Mesothelial cell of epicardium (in vitro differentiated cells): ENCODE data around the gene XRN2. TPM values are rescaled to one million over a fixed set of nuclear protein-coding genes. Genes with fewer than 3 reads are reported as not detected.

Experiments used
- DNase-seq, 2 experiments: peaks; one replicate each; pipeline ENCODE4 v3.0.0; 2021; ENCODE audit warnings: low spot score in 2 of 2; ENCODE audit not compliant: unreplicated experiment in 2 of 2
- H3K27ac Mint-ChIP-seq: 2 replicates; pipeline ENCODE4 v1.8.0; 2021; ENCODE audit warnings: mixed read lengths
- H3K27me3 Mint-ChIP-seq: 2 replicates; pipeline ENCODE4 v1.8.0; 2021; ENCODE audit warnings: low read depth, mixed read lengths
- H3K36me3 Mint-ChIP-seq: 2 replicates; pipeline ENCODE4 v1.8.0; 2021; ENCODE audit warnings: mixed read lengths
- H3K4me1 Mint-ChIP-seq: 2 replicates; pipeline ENCODE4 v1.8.0; 2021; ENCODE audit warnings: mixed read lengths
- H3K4me3 Mint-ChIP-seq: 2 replicates; pipeline ENCODE4 v1.8.0; 2021; ENCODE audit warnings: mild to moderate bottlenecking, moderate library complexity, mixed read lengths
- H3K9me3 Mint-ChIP-seq: 2 replicates; pipeline ENCODE4 v1.8.0; 2021; ENCODE audit warnings: mixed read lengths
- CTCF ChIP-seq: fragments of 200-600 bp; sonication (generic); IDR thresholded peaks from one replicate; pipeline ENCODE4 v1.5.0; 2021; ENCODE audit warnings: antibody characterized with exemption; ENCODE audit not compliant: unreplicated experiment
- total RNA-seq: library from RNA; stranded (reverse); gene quantifications from 3 replicates; pipeline ENCODE4 v1.2.1, GENCODE V29; 2021

The XRN2 gene
- total RNA-seq, 1 donor from 2014 or later = 76.7 TPM

- no peak overlapping the region for H3K4me3 Mint-ChIP-seq
- H3K9me3 Mint-ChIP-seq = peaks cover 5% of the 10 kb centered on the region
- H3K36me3 Mint-ChIP-seq = no peaks in the 10 kb centered on the region
- no peak for TF ChIP-seq CTCF
- no peak for DNase-seq
- no peaks in the 10 kb centered on the region for H3K4me1 Mint-ChIP-seq
- H3K27me3 Mint-ChIP-seq = peaks cover 33% of the 10 kb centered on the region
- no peak overlapping the region for H3K27ac Mint-ChIP-seq
Measured at GRCh38 chr20:21265261-21266190, 37.6 kb upstream of the XRN2 start.

DNA sequence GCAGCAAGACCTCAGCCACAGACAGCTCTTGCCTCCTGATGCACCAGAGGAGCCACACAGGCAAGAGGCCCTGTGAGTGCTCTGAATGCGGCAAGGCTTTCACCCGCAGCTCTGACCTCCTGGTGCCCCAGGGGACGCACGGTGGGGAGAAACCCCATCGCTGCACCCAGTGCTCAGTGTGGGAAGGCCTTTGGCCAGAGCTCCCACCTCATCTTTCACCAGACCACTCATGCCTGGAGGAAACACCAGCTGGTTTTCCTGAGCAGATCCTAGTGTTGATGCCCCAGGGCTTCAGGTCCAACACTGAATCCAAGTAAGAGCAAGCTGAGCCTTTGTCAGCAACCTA, 37.0 kb upstream of the XRN2 start:
- Mint-ChIP-seq H3K4me3 (no peak overlapping the region), H3K36me3 (no peaks in the 10 kb centered on the region), H3K27ac (no peak overlapping the region), H3K4me1 (no peaks in the 10 kb centered on the region), H3K9me3 (peaks cover 5% of the 10 kb centered on the region), H3K27me3 (peaks cover 39% of the 10 kb centered on the region)
- no peak for DNase-seq
- no peak for TF ChIP-seq CTCF

DNA sequence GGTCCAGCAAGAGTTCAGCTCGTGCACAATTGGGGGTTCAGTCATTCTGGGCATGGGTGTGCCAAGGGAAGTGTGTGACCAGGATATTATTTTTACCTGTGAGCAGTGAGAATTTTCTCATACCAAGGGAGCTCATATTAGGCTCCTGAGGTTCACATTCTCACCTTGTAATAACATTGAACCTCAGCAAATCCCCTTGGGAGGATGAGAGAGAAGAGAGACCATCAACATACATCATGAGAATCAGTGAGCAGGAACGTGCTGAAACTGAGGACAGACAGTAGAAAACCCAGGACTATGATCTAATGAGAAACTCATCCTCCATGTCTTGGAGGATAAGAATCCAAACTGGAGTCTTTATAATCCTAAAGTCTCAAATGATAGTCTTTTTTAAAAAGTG, 33.4 kb upstream of the XRN2 start:
- H3K4me3 Mint-ChIP-seq = no peak overlapping the region
- H3K4me1 Mint-ChIP-seq = no peaks in the 10 kb centered on the region
- H3K27ac Mint-ChIP-seq = no peak overlapping the region
- H3K36me3 Mint-ChIP-seq = no peaks in the 10 kb centered on the region
- H3K9me3 Mint-ChIP-seq = peaks cover 5% of the 10 kb centered on the region
- TF ChIP-seq CTCF = no peak
- H3K27me3 Mint-ChIP-seq = peaks cover 35% of the 10 kb centered on the region
- DNase-seq = no peak

GRCh38 chr20:21270806-21271205, 32.3 kb upstream of the XRN2 start:
- Mint-ChIP-seq H3K36me3 (no peaks in the 10 kb centered on the region), H3K9me3 (peaks cover 5% of the 10 kb centered on the region), H3K27me3 (peaks cover 34% of the 10 kb centered on the region), H3K4me1 (no peaks in the 10 kb centered on the region), H3K4me3 (no peak overlapping the region), H3K27ac (no peak overlapping the region)
- no peak for DNase-seq
- no peak for TF ChIP-seq CTCF

DNA sequence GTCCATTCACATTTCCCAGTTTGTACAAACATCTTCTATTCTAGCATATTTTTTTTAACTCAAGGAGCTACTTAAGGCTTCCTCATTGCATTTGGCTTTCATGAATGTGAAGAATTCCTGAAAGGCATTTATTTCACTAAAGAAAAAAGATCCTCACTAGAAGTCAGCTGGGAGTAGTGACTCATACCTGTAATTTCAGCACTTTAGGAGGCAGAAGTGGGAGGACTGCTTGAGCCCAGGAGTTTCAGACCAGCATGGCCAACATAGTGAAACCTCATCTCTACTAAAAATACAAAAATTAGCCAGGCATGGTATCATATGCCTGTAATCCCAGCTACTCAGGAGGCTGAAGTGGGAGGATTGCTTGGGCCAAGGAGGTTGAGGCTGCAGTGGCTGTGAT, 30.9 kb upstream of the XRN2 start:
- H3K27me3 Mint-ChIP-seq = peaks cover 34% of the 10 kb centered on the region
- no peaks in the 10 kb centered on the region for H3K36me3 Mint-ChIP-seq
- no peak overlapping the region for H3K27ac Mint-ChIP-seq
- TF ChIP-seq CTCF = no peak
- no peak overlapping the region for H3K4me3 Mint-ChIP-seq
- peaks cover 5% of the 10 kb centered on the region for H3K9me3 Mint-ChIP-seq
- DNase-seq = no peak
- H3K4me1 Mint-ChIP-seq = no peaks in the 10 kb centered on the region
